Bronchial epithelial cell (primary cell): Measurements from ENCODE around the gene CCND1. TPM values are rescaled to one million over a fixed set of nuclear protein-coding genes. Genes with fewer than 3 reads are reported as not detected.

Experiments
- DNase-seq: peaks from one replicate; pipeline ENCODE4 v3.0.0-alpha.2; 2010; ENCODE audit warnings: low read depth
- FAIRE-seq: peaks from 2 replicates; lab custom pipeline; 2011; peaks lifted over from hg19 to GRCh38; lab: Jason Lieb, UNC
- H3K27me3 ChIP-seq: 2 replicates; pipeline ENCODE4 v1.5.1; 2011; ENCODE audit warnings: low read length; ENCODE audit not compliant: control insufficient read depth, insufficient read depth
- H3K36me3 ChIP-seq: 2 replicates; pipeline ENCODE4 v1.5.1; 2011; ENCODE audit warnings: low read length; ENCODE audit not compliant: control insufficient read depth, insufficient read depth
- H3K4me3 ChIP-seq: 2 replicates; pipeline ENCODE4 v1.5.1; 2011; ENCODE audit warnings: mild to moderate bottlenecking, low read depth, low read length, control low read depth
- CTCF ChIP-seq: IDR thresholded peaks from 2 replicates; pipeline ENCODE4 v1.5.1; 2011; ENCODE audit warnings: mild to moderate bottlenecking, moderate library complexity, low read length, control low read depth, inconsistent platforms; ENCODE audit not compliant: insufficient read depth, severe bottlenecking
- total RNA-seq: library from RNA; depleted of rRNA; stranded (reverse); fragments of >200 nt; gene quantifications from 2 replicates; pipeline ENCODE4 v1.2.1, GENCODE V29; 2014

The CCND1 gene
- total RNA-seq, 1 donor from 2014 or later: 198 TPM

GRCh38 chr11:69667619-69668604, 27.0 kb downstream of the CCND1 start:
- Histone ChIP-seq H3K36me3 (peaks cover 22% of the 10 kb centered on the region), H3K4me3 (no peak overlapping the region), H3K27me3 (no peaks in the 10 kb centered on the region)
- DNase-seq (peak; percentile 29), FAIRE-seq (no peak)
- no peak for TF ChIP-seq CTCF

DNA sequence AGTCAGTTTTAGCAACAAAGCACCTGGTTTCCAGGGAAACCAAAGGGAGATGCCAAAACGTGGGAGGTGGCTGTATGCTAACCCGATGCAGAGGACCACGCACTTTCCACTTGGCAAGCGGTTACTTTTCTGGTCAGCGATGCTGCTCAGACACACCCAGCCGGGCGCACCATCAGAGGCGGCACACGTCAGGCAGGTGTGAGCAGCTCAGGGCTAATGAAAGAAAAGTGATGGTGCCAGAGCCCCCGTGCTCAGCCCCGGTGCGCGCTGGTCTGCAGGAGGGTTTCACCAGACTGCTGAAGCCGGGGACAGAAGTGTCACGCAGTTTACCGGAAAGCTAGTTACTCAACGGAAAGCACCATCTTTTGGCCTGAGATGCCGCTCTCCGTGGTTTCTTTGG, 28.5 kb downstream of the CCND1 start:
- no peak for DNase-seq
- no peak for TF ChIP-seq CTCF
- FAIRE-seq: no peak
- H3K36me3 ChIP-seq: peaks cover 21% of the 10 kb centered on the region
- H3K4me3 ChIP-seq: no peak overlapping the region
- H3K27me3 ChIP-seq: no peaks in the 10 kb centered on the region

- H3K4me3 ChIP-seq: no peak overlapping the region
- no peaks in the 10 kb centered on the region for H3K27me3 ChIP-seq
- H3K36me3 ChIP-seq: peaks cover 17% of the 10 kb centered on the region
- FAIRE-seq: no peak
- peak; percentile 61 for DNase-seq
- peak; percentile 98 for TF ChIP-seq CTCF
These were observed 29.3 kb downstream of the CCND1 start for GRCh38 chr11:69670158-69670845.

DNA sequence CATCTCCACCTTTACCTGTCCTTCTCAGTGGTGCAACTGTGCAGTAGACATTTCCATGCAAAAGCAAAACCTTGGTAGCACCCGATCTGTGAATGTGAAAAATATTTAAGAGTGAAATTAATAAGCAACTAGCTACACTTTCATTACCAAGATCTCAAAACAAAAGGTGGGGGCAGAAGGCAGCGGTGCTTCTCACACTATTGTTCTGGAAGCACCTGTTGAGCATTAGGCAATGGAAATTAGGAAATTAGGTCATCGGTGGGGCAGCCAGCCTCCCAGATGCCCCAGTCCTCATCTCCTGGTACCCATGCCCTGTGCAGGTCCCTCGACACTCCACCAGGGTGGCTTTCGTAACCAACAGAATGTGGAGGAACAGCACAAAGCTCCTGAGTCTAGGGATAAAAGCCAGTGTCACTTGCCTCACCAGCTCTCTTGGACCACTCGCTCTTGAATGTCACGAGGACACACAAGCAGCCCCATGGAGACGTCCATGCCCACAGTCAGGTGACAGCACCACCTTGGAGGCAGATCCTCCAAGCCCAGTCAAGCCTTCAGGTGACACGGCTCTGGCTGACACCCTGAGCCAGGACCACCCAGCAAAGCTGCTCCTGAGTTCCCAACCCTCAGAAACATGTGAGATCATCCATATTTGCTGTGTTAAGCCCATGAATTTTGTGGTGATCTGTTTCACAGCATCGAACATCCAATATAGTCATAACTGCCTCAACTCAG, 30.9 kb downstream of the CCND1 start:
- no peak for FAIRE-seq

More for the DNA sequence above, 30.9 kb downstream of the CCND1 start:
- DNase-seq: no peak
- no peak overlapping the region for H3K4me3 ChIP-seq
- no peaks in the 10 kb centered on the region for H3K27me3 ChIP-seq
- H3K36me3 ChIP-seq: peaks cover 13% of the 10 kb centered on the region
- no peak for TF ChIP-seq CTCF
